Right cardiac atrium (tissue), 5 donors: ENCODE results near the gene SLC9A3. TPM values are rescaled to one million over a fixed set of nuclear protein-coding genes. Genes with fewer than 3 reads are reported as not detected.

Source experiments
- ATAC-seq, 2 donors: fragments of 200-7000 bp; cut with Tn5 transposase; one replicate each; pipeline versions ENCODE4 v1.8.0 to v1.9.1; 2020; ENCODE audit warnings: moderate library complexity in 2 of 2, mild to moderate bottlenecking in 1 of 2
- DNase-seq, 3 donors: peaks; one replicate each; pipeline ENCODE4 v3.0.0-alpha.2; 2020
- H3K27ac ChIP-seq: one replicate; pipeline ENCODE4 v1.5.1; 2013; ENCODE audit warnings: mild to moderate bottlenecking, low read length, control low read depth, moderate library complexity
- H3K27me3 ChIP-seq: one replicate; pipeline ENCODE4 v1.6.1; 2013; ENCODE audit not compliant: control insufficient read depth, insufficient read depth
- H3K4me1 ChIP-seq: one replicate; pipeline ENCODE4 v1.6.1; 2013; ENCODE audit warnings: low read length; ENCODE audit not compliant: control insufficient read depth, insufficient read depth
- H3K4me3 ChIP-seq: one replicate; pipeline ENCODE4 v1.5.1; 2013; ENCODE audit warnings: low read length, control low read depth
- H3K9me3 ChIP-seq: one replicate; pipeline ENCODE4 v1.6.1; 2013; ENCODE audit warnings: low read length; ENCODE audit not compliant: control insufficient read depth
- WGBS: extraction: QIAGEN DNeasy Blood & Tissue Kit; methylation state at CpG from one replicate; pipeline ENCODE4 v1.1.7; 2013; 5-methylcytosine and 5-hydroxymethylcytosine counted together
- intact Hi-C, 4 donors: fragments of 100-400 bp; cut with DNase I; formaldehyde crosslinking; loops; one replicate each; pipeline versions ENCODE4 v1.11.0 to v1.14.0; 2022 to 2023
- polyA plus RNA-seq: library from polyadenylated mRNA; stranded (reverse); fragments of 200-250 nt; gene quantifications from one replicate; pipeline ENCODE4 v1.2.3, GENCODE V29; 2013
- total RNA-seq, 4 donors: library from RNA; stranded (reverse); fragmentation: NEBNext Ultra II Directional; extraction: Animal tissue kit (Norgen Biotek cat#: 25700); gene quantifications; one replicate each; pipeline ENCODE4 v1.2.1, GENCODE V29; 2021
- donor health status: healthy with polysubstance abuse.
- donor health status: DM: no; HTN: yes; CAD: no.
- donor health status: DM: no; HTN: no; CAD: no.
- donor health status: DM: no; HTN: yes; CAD: no; lungs with severe emphysema.
- donor health status: DM: yes; HTN: yes; CAD: no.

Gene SLC9A3
- total and polyA plus RNA-seq, 5 donors, result 0.94 to 1.1 (median 1.0) TPM

DNA sequence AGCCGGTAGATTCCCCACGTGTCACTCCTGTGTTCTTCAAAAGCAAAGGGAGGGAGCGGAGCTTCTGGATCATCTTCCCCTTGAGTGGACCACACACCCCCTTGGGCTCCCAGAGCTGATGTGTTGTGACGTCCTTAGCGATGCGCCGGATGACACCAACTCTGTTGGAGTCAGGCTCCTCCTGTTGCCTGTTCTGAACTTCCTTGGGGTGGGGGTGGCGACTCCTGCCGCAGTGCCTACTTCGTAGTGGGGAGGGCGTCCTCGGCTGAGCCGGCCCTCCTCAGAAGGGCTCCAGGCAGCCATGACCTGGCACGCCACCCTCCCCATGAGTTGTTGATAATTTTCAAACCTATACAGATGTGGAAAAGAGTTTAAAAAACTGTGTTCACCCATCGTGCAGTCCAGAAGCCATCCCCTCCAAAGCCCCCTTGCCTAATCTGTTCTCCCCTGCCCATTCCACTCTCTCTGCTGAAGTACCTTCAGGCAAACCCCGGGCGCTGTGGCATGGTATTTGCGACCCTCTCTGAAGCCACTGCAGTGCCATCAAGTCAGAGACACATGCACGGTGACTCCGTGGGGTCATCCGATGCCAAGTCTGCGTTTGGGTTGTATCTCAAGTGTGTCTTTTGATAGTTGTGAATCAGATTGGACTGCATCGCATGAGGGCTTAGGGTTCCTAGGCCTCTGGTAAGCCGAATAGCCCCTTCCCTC lies 64.5 kb downstream of the SLC9A3 start:
- Histone ChIP-seq H3K4me3 (no peak overlapping the region), H3K9me3 (no peaks in the 10 kb centered on the region), H3K4me1 (no peaks in the 10 kb centered on the region), H3K27ac (no peak overlapping the region), H3K27me3 (no peaks in the 10 kb centered on the region)
- ATAC-seq (no peak), DNase-seq (no peak)
- WGBS, result 96% methylated on average over 24 of the region's 24 CpGs
- intact Hi-C loops, result no loop called here

DNA sequence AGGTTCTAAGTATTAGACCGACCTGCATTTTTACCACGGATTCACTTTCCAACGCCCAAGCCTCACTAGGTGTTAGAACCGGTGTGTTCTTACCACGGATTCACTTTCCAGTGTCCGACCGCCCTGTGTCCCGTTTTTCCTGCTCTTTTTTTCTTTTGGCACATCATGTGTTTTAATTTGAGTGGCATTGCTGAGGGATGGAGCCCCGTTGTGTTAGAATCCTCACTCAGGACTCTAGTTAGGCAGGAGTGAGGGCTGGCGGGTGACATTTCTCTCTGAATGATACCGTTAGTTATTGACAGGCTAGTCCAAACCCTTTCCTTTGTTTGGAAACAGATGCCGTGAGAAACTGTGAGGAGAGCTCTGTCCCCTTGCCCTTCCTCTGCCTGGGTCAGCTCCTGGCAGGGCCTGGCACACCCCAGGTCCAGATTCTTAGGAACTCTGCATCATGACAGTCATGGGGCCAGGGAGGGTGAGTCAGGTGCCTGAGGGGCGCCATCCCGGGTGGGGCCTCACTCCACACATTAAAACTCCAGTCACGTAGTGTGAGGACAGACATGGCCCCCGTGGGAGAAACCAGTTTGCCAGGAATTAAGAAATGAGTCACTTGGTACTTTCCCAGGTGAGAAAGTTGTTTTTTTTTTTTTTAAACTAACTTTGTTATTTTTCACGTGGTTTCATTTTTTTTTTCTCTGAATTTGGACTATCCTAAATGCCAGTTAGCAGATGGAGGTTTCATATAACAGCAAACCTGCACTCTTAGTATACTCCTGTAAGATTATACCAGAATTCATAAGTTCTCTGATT lies 65.5 kb downstream of the SLC9A3 start:
- DNase-seq (no peak), ATAC-seq (peak in 1 of 2 donors; percentile 28)
- WGBS, result 83% methylated on average over 17 of the region's 17 CpGs
- intact Hi-C loops, result no loop called here
- Histone ChIP-seq H3K4me1 (no peaks in the 10 kb centered on the region), H3K4me3 (no peak overlapping the region), H3K27ac (no peak overlapping the region), H3K27me3 (no peaks in the 10 kb centered on the region), H3K9me3 (no peaks in the 10 kb centered on the region)

DNA sequence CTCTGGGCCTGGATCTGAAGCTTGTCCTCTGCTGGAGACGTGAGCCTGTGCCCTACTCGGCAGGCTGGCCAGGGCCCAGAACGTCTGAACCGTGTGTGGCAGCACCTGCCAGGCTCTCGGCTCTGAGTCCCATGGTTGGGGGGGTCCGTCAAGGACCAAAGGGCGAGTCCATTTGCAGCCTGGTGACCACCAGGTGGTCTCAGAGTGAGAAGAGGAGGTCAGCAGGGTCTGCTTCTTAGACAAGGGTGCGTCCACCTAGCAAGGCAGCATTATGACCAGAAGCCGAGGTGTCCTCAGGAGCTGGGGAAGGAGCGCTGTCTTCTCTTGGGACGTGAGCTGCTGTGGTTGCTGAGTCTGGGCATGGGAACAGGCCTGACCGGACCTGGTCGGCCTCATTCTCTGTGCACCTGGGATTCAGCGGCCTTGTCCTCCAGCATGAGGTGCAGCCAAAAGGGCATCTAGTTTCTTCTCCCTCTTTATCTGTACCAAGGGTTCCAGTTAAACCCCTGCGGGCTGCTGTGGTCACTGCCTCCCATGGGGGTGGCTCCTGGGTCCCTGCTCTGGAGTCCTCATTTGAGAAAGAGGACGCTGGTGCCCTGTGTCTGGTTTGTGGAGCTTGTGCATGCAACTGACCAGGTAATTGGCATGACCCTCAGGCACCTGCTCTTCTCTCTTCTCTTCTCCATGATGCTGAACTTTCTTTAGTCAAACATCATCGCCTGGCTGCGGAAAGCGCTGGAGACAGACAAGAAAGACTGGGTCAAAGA lies 66.9 kb downstream of the SLC9A3 start:
- Histone ChIP-seq H3K27ac (no peak overlapping the region), H3K27me3 (no peaks in the 10 kb centered on the region), H3K4me1 (no peaks in the 10 kb centered on the region), H3K4me3 (no peak overlapping the region), H3K9me3 (peaks cover 2% of the 10 kb centered on the region)
- ATAC-seq, result no peak
- intact Hi-C loops, result no loop called here
- peak in 1 of 3 donors; percentile 28 for DNase-seq
- 94% methylated on average over 19 of the region's 19 CpGs for WGBS

DNA sequence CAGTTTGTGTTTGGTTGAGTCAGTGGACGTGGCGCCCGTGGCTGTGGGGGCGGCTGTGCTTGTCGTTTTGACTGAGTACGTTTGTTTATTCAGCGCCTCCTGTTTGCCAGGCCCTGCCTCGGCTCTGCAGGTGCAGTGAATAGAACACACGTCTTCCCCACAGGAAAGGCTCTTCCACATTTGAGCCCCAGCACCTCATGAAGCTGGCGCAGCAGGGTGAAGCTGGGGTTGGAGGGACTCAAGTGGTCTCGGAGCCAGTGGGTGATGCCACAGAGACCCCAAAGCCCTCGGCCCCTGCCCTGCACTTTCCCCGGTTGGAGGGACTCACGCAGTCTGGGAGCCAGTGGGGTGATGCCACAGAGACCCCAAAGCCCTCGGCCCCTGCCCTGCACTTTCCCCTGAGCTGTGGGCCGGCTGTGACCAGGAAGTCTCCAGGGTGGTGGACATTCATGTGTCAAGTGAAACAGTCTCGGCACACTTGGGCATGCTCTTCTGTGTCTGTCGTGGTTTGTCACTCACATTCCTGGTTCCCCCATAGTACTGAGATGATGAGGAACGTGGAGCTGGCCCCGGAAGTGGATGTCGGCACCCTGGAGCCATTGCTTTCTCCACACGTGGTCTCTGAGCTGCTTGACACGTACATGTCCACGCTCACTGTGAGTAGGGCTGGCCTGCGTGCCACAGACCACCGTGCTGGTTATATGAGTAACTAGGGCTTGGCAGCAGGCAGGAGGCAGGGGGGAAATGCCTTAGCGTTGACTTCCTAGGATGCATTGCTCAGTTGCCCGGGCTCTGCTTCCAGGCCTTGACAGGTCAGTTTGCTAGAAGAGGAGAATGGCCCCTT lies 67.7 kb downstream of the SLC9A3 start:
- WGBS, result 90% methylated on average over 28 of the region's 28 CpGs
- no peaks in the 10 kb centered on the region for H3K27me3 ChIP-seq
- H3K9me3 ChIP-seq, result peaks cover 3% of the 10 kb centered on the region
- no peak overlapping the region for H3K27ac ChIP-seq
- DNase-seq (peak in 1 of 3 donors; percentile 39), ATAC-seq (no peak)
- H3K4me1 ChIP-seq, result no peaks in the 10 kb centered on the region
- H3K4me3 ChIP-seq, result no peak overlapping the region
- intact Hi-C loops, result no loop called here

DNA sequence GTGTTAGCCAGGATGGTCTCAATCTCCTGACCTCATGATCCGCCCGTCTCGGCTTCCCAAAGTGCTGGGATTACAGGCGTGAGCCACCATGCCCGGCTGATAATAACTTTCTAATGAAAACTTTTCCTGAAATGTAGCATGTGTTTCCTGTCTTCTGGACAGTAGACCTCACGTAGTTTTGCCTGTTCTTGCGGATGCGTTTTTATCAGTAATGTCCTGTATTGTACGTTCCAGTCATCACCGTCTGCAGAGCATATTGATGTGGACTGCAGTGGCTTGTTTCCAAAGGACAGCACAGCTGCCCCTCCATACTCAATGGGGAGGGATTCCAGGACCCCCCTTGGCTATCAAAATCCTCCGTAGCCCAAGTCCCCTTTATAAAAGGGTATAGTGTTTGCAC lies 68.4 kb downstream of the SLC9A3 start:
- Histone ChIP-seq H3K4me1 (no peaks in the 10 kb centered on the region), H3K27me3 (no peaks in the 10 kb centered on the region), H3K27ac (no peak overlapping the region), H3K4me3 (no peak overlapping the region), H3K9me3 (peaks cover 3% of the 10 kb centered on the region)
- intact Hi-C loops, result no loop called here
- no peak for DNase-seq
- WGBS, result 71% methylated on average over 11 of the region's 11 CpGs
- ATAC-seq, result no peak

DNA sequence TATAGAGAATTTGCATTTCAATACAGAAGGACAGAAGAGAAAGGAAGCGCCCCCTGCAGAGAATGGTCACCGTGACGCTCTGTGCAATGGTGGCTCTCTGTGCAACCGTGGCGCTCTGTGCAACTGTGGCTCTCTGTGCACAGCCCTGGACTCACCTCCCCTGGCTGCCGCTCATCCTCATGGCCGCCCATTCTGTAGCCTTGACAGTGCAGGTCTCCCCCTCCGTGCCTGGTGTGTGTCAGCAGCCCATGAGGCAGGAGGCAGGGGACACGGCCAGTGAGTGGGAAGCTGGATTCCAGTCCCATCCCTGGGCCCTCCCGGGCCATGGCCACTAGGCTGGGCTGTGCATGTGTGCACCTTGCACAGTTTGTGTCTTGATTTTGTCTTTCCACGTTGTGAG lies 69.3 kb downstream of the SLC9A3 start:
- ATAC-seq, result no peak
- 89% methylated on average over 11 of the region's 11 CpGs for WGBS
- Histone ChIP-seq H3K27me3 (no peaks in the 10 kb centered on the region), H3K27ac (no peak overlapping the region), H3K4me1 (no peaks in the 10 kb centered on the region), H3K4me3 (no peak overlapping the region), H3K9me3 (peaks cover 3% of the 10 kb centered on the region)
- intact Hi-C loops, result no loop called here
- no peak for DNase-seq

DNA sequence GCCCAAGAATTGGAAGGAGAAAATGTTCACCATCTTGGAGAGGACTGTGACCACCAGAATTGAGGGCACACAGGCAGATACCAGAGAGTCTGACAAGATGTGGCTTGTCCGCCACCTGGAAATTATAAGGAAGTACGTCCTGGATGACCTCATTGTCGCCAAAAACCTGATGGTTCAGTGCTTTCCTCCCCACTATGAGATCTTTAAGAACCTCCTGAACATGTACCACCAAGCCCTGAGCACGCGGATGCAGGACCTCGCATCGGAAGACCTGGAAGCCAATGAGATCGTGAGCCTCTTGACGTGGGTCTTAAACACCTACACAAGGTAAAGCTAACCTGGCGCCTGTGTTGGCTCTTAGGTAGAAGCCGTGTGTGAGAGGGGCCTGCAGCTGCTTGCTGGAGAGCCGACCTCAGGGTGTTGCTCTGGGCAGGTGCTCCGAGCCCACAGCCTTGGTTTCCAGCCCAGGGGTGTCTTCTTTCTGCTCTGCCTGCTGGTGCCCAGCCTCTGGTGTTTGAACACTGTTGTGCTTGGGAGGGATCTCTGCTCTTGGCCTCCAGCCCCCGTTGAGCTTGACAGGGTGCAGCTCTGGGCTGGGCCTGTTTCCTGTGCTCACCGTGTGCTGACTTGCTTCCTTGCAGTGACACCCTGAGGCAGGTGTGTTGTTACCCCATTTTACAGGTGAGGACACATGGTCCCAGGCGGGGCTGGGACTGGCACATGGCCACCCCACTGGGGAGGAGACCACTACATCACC lies 70.3 kb downstream of the SLC9A3 start:
- DNase-seq (no peak), ATAC-seq (peak in 1 of 2 donors; percentile 20)
- WGBS, result 95% methylated on average over 16 of the region's 16 CpGs
- H3K4me3 ChIP-seq, result no peak overlapping the region
- intact Hi-C loops, result no loop called here
- H3K27ac ChIP-seq, result no peak overlapping the region
- peaks cover 3% of the 10 kb centered on the region for H3K9me3 ChIP-seq
- H3K27me3 ChIP-seq, result no peaks in the 10 kb centered on the region
- no peaks in the 10 kb centered on the region for H3K4me1 ChIP-seq

DNA sequence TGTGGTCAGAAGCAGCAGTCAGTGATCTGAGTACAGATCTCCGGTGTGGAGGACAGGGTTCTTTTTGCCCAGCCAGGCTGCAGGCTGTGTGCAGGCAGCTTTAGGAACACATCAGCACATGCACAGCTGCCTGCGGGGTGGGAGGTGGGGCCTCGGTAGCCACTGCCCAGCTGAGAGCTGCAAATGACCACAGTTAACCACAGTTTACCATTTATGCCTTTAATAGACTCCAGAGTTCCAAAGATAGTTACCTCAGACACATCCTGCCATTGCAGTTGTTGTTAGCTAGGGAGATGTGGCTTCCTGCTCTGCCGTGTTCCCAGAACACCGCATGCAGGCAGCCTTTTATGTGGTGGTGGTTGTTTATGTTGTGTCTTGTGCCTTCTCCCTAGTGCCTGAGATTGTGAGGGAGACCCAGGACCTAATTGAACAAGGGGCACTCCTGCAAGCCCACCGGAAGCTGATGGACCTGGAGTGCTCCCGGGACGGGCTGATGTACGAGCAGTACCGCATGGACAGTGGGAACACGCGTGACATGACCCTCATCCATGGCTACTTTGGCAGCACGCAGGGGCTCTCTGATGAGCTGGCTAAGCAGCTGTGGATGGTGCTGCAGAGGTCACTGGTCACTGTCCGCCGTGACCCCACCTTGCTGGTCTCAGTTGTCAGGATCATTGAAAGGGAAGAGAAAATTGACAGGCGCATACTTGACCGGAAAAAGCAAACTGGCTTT lies 71.1 kb downstream of the SLC9A3 start:
- no peak overlapping the region for H3K27ac ChIP-seq
- no peaks in the 10 kb centered on the region for H3K4me1 ChIP-seq
- intact Hi-C loops, result no loop called here
- H3K27me3 ChIP-seq, result no peaks in the 10 kb centered on the region
- H3K9me3 ChIP-seq, result peaks cover 3% of the 10 kb centered on the region
- DNase-seq (no peak), ATAC-seq (no peak)
- no peak overlapping the region for H3K4me3 ChIP-seq
- WGBS, result 97% methylated on average over 17 of the region's 17 CpGs

DNA sequence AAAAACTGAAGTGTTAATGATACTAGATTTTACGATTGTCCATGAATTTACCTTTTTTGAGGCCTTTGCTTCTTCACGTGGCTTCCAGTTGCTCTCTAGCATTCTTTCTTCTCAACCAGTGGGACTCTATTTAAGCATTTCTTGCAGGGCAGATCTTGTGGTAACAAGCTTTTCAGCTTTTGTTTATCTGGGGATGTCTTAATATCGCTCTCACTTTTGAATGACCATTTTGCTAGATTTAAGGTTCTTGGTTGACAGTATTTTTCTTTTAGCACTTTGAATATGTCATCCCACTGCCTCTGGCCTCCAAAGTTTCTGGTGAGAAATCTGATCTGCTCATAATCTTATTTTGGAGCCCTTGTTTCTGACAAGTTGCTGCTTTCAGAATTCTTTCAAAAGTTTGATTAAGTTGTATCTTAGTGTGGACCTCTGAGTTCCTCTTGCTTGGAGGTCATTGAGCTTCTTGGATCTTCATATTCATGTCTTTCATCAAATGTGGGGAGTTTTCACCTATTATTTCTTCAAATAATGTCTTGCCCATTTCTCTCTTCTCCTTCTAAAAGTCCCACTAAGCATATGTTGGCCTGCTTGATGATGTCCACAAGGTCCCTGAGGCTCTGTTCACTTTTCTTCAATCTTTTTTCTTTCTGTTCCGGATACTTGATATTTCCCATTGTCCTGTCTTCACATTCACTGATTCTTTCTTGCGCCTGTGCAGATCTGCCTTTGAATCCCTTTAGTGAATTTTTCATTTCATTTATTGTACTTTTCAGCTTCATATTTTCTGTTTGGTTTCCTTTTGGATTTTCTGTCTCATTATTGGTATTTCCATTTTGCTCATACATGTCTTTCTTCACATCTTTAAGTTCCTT lies 72.4 kb downstream of the SLC9A3 start:
- H3K27me3 ChIP-seq, result no peaks in the 10 kb centered on the region
- intact Hi-C loops, result no loop called here
- WGBS, result 78% methylated on average over 5 of the region's 5 CpGs
- ATAC-seq, result no peak
- DNase-seq, result no peak
- no peaks in the 10 kb centered on the region for H3K4me1 ChIP-seq
- no peak overlapping the region for H3K27ac ChIP-seq
- H3K4me3 ChIP-seq, result no peak overlapping the region
- H3K9me3 ChIP-seq, result peaks cover 3% of the 10 kb centered on the region
